HepG2 (cell line): ENCODE results near the gene CGREF1. TPM values are rescaled to one million over a fixed set of nuclear protein-coding genes. Genes with fewer than 3 reads are reported as not detected.
A peak's percentile ranks its signal among the peaks of the same experiment; 100 is the strongest.

ENCODE experiments used
- ARNT ChIP-seq: fragments of 450-650 bp; IDR thresholded peaks from 2 replicates; pipeline ENCODE4 v1.6.1; 2017
- DBP ChIP-seq: sonication (generic); formaldehyde crosslinking; IDR thresholded peaks from 2 replicates; pipeline ENCODE4 v1.4.0; 2020; ENCODE audit warnings: missing genetic modification reagents; ENCODE audit errors: not compliant biosample characterization
- KAT8 ChIP-seq: IDR thresholded peaks from 2 replicates; pipeline ENCODE4 v1.6.1; 2016; ENCODE audit warnings: missing genetic modification reagents, missing compliant biosample characterization
- KDM1A ChIP-seq: IDR thresholded peaks from 2 replicates; pipeline ENCODE4 v1.6.1; 2016; ENCODE audit warnings: missing compliant biosample characterization
- KLF12 ChIP-seq: sonication (generic); formaldehyde crosslinking; IDR thresholded peaks from 2 replicates; pipeline ENCODE4 v1.4.0; 2020; ENCODE audit warnings: missing genetic modification reagents, borderline replicate concordance
- MXD3 ChIP-seq: IDR thresholded peaks from 2 replicates; pipeline ENCODE4 v1.6.1; 2016; ENCODE audit warnings: mild to moderate bottlenecking, missing biosample characterization, missing genetic modification reagents
- NCOA1 ChIP-seq: sonication (generic); formaldehyde crosslinking; IDR thresholded peaks from 2 replicates; pipeline ENCODE4 v1.9.0; 2021; ENCODE audit warnings: missing genetic modification reagents
- PHF20 ChIP-seq: sonication (generic); formaldehyde crosslinking; IDR thresholded peaks from 2 replicates; pipeline ENCODE4 v1.5.0; 2020; ENCODE audit warnings: mild to moderate bottlenecking, missing genetic modification reagents
- SNAI1 ChIP-seq: sonication (generic); formaldehyde crosslinking; IDR thresholded peaks from 2 replicates; pipeline ENCODE4 v1.5.0; 2020; ENCODE audit warnings: mild to moderate bottlenecking, missing genetic modification reagents, borderline replicate concordance
- ZMYM2 ChIP-seq: sonication (generic); formaldehyde crosslinking; IDR thresholded peaks from 2 replicates; pipeline ENCODE4 v1.8.0; 2022; ENCODE audit warnings: mild to moderate bottlenecking, missing genetic modification reagents
- ZNF138 ChIP-seq: sonication (generic); formaldehyde crosslinking; IDR thresholded peaks from 2 replicates; pipeline ENCODE4 v1.5.0; 2020; ENCODE audit warnings: mild to moderate bottlenecking, low read depth, missing genetic modification reagents
- ZNF18 ChIP-seq: sonication (generic); formaldehyde crosslinking; IDR thresholded peaks from 2 replicates; pipeline ENCODE4 v1.8.0; 2022; ENCODE audit warnings: mild to moderate bottlenecking, missing genetic modification reagents; ENCODE audit not compliant: insufficient replicate concordance
- ZNF234 ChIP-seq: sonication (generic); formaldehyde crosslinking; conservative IDR thresholded peaks from 2 replicates; pipeline ENCODE4 v1.5.1; 2020; ENCODE audit warnings: mild to moderate bottlenecking, missing genetic modification reagents
- ZNF3 ChIP-seq: IDR thresholded peaks from 2 replicates; pipeline ENCODE4 v1.7.0; 2017; ENCODE audit warnings: inconsistent platforms
- ZNF362 ChIP-seq: sonication (generic); formaldehyde crosslinking; IDR thresholded peaks from 2 replicates; pipeline ENCODE4 v1.4.0; 2020; ENCODE audit warnings: missing genetic modification reagents, mild to moderate bottlenecking, borderline replicate concordance
- ZNF431 ChIP-seq: sonication (generic); formaldehyde crosslinking; IDR thresholded peaks from 2 replicates; pipeline ENCODE4 v1.9.0; 2022; ENCODE audit warnings: missing genetic modification reagents, low read depth, mild to moderate bottlenecking, borderline replicate concordance
- ZSCAN22 ChIP-seq: sonication (generic); formaldehyde crosslinking; IDR thresholded peaks from 2 replicates; pipeline ENCODE4 v1.4.0; 2020; ENCODE audit warnings: mild to moderate bottlenecking, missing genetic modification reagents
- polyA plus RNA-seq, 8 experiments: library from polyadenylated mRNA; depleted of rRNA in 3 of 8; stranded (reverse) in 7 of 8; unstranded in 1 of 8; fragments of >200 nt; fragmentation: Illumina TruSeq in 4 of 8; extraction: Trizol in 4 of 8; gene quantifications; 2 replicates each; pipeline versions ENCODE4 v1.2.1 to v1.2.3, GENCODE V29; 2011 to 2016; ENCODE audit warnings: low read depth in 4 of 8, missing spikeins in 1 of 8, mixed read lengths in 1 of 8; ENCODE audit not compliant: insufficient read depth in 1 of 8
- total RNA-seq, 5 experiments: library from RNA; depleted of rRNA; stranded (reverse); fragments of >200 nt; fragmentation: Illumina TruSeq; extraction: Trizol; gene quantifications; 2 replicates each; pipeline ENCODE4 v1.2.3, GENCODE V29; 2016; ENCODE audit warnings: low read depth in 1 of 5
- TF ChIP-seq, protein P1 (sequence below): sonication (generic); formaldehyde crosslinking; IDR thresholded peaks from 2 replicates; pipeline ENCODE4 v1.8.1; 2023; ENCODE audit warnings: mild to moderate bottlenecking, missing genetic modification reagents, borderline replicate concordance
- TF ChIP-seq, protein P2 (sequence below): sonication (generic); formaldehyde crosslinking; IDR thresholded peaks from 2 replicates; pipeline ENCODE4 v1.4.0; 2020; ENCODE audit warnings: low read depth, mild to moderate bottlenecking, missing genetic modification reagents
- TF ChIP-seq, protein P3 (sequence below): IDR thresholded peaks from 2 replicates; pipeline ENCODE4 v1.6.1; 2012; ENCODE audit warnings: inconsistent platforms

Gene CGREF1
- total and polyA plus RNA-seq, 2 of the 13 experiments (the other 11 are each of a cell fraction or from before 2014, with no cell fraction given), result 13.9 to 23.4 TPM

GRCh38 chr2:27133905-27134780 lies 15.2 kb upstream of the CGREF1 start, which contains the start of gene PREB (continued):
- TF ChIP-seq ZNF18 (CRISPR knock-in tag) (peak; percentile 33), KAT8 (CRISPR knock-in tag) (no peak; the same call in none of the 2 replicates), ZNF431 (CRISPR knock-in tag) (no peak), DBP (CRISPR knock-in tag) (no peak), ZNF3 (CRISPR knock-in tag) (no peak), ZNF362 (CRISPR knock-in tag) (no peak), KDM1A (CRISPR knock-in tag) (no peak), KLF12 (CRISPR knock-in tag) (no peak; the same call in 1 of the 2 replicates), PHF20 (no peak; the same call in 1 of the 2 replicates), ZNF234 (CRISPR knock-in tag) (0 out of 2 replicates have a peak, but pooled peaks have one; percentile 6), ZNF138 (CRISPR knock-in tag) (peak; percentile 22; the same call in 1 of the 2 replicates), SNAI1 (CRISPR knock-in tag) (no peak), ARNT (no peak), ZSCAN22 (CRISPR knock-in tag) (peak; percentile 44; the same call in 1 of the 2 replicates), ZMYM2 (CRISPR knock-in tag) (no peak), NCOA1 (CRISPR knock-in tag) (peak; percentile 76; the same call in 1 of the 2 replicates), MXD3 (CRISPR knock-in tag) (peak; percentile 57; the same call in 1 of the 2 replicates)
- TF ChIP-seq, protein P1, sequence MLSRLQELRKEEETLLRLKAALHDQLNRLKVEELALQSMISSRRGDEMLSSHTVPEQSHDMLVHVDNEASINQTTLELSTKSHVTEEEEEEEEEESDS (CRISPR knock-in tag), result no peak
- TF ChIP-seq, protein P2, sequence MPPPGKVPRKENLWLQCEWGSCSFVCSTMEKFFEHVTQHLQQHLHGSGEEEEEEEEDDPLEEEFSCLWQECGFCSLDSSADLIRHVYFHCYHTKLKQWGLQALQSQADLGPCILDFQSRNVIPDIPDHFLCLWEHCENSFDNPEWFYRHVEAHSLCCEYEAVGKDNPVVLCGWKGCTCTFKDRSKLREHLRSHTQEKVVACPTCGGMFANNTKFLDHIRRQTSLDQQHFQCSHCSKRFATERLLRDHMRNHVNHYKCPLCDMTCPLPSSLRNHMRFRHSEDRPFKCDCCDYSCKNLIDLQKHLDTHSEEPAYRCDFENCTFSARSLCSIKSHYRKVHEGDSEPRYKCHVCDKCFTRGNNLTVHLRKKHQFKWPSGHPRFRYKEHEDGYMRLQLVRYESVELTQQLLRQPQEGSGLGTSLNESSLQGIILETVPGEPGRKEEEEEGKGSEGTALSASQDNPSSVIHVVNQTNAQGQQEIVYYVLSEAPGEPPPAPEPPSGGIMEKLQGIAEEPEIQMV (CRISPR knock-in tag), result peak; percentile 42; the same call in 1 of the 2 replicates
- TF ChIP-seq, protein P3, sequence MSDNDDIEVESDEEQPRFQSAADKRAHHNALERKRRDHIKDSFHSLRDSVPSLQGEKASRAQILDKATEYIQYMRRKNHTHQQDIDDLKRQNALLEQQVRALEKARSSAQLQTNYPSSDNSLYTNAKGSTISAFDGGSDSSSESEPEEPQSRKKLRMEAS, result peak; percentile 69
